ENCODE results near the gene PNPLA1.
"Not testable (repeated sequence)": the region's sequence is repeated elsewhere in the genome, so short reads cannot be mapped to it uniquely, and the experiment has no call there.

PNPLA1 gene

GRCh38 chr6:36319436-36319762 is 49.5 kb downstream of the PNPLA1 start:
- DNase-seq: peak; percentile 74

- no peak for DNase-seq
Measured at GRCh38 chr6:36319821-36320220, 50.0 kb downstream of the PNPLA1 start.

GRCh38 chr6:36320475-36320874 is 50.6 kb downstream of the PNPLA1 start:
- DNase-seq: peak; percentile 12

- DNase-seq: no peak
Measured at GRCh38 chr6:36322591-36322990, 52.7 kb downstream of the PNPLA1 start.

GRCh38 chr6:36323062-36323461 is 53.2 kb downstream of the PNPLA1 start:
- DNase-seq: peak; percentile 40

GRCh38 chr6:36324191-36324590 is 54.3 kb downstream of the PNPLA1 start:
- no peak for DNase-seq

GRCh38 chr6:36324715-36325114 is 54.9 kb downstream of the PNPLA1 start:
- no peak for DNase-seq

GRCh38 chr6:36326356-36326995 is 56.6 kb downstream of the PNPLA1 start:
- DNase-seq: peak; percentile 23

- no peak for DNase-seq
Measured at GRCh38 chr6:36327226-36327918, 57.5 kb downstream of the PNPLA1 start.

GRCh38 chr6:36327919-36328236 is 58.0 kb downstream of the PNPLA1 start:
- no peak for DNase-seq

- DNase-seq: no peak
Measured at GRCh38 chr6:36328600-36328999, 58.7 kb downstream of the PNPLA1 start.

- no peak for DNase-seq
Measured at GRCh38 chr6:36329798-36330291, 60.0 kb downstream of the PNPLA1 start.

GRCh38 chr6:36330366-36330765 is 60.5 kb downstream of the PNPLA1 start:
- DNase-seq: no peak

GRCh38 chr6:36331381-36331780 is 61.5 kb downstream of the PNPLA1 start:
- DNase-seq: no peak

- DNase-seq: no peak
Measured at GRCh38 chr6:36333171-36333895, 63.5 kb downstream of the PNPLA1 start.

GRCh38 chr6:36333931-36334725 is 64.3 kb downstream of the PNPLA1 start:
- DNase-seq: peak; percentile 17

- DNase-seq: no peak
Measured at GRCh38 chr6:36334832-36335459, 65.1 kb downstream of the PNPLA1 start.

GRCh38 chr6:36335465-36336207 is 65.8 kb downstream of the PNPLA1 start:
- DNase-seq: no peak

- DNase-seq: no peak
Measured at GRCh38 chr6:36336208-36336710, 66.4 kb downstream of the PNPLA1 start.

GRCh38 chr6:36336779-36337241 is 67.0 kb downstream of the PNPLA1 start, which contains the start of gene BNIP5:
TSS of gene BNIP5 (minus strand) at chr6:36336888. CDS start at chr6:36330690, 6,198 bp downstream.
- DNase-seq: no peak

- DNase-seq: no peak
Measured at GRCh38 chr6:36337814-36338213, 68.0 kb downstream of the PNPLA1 start.

- DNase-seq: not testable (repeated sequence)
Measured at GRCh38 chr6:36338223-36338622, 68.4 kb downstream of the PNPLA1 start.
